Erythroblast (primary cell): ENCODE data around the gene MPZL1.

ENCODE experiments used
- GATA1 ChIP-seq: IDR thresholded peaks from 2 replicates; pipeline ENCODE4 v1.6.1; 2011; ENCODE audit warnings: low read depth, mild to moderate bottlenecking, control low read depth, low read length, moderate library complexity
- POLR2A ChIP-seq: IDR thresholded peaks from 2 replicates; pipeline ENCODE4 v1.6.1; 2011; ENCODE audit warnings: mild to moderate bottlenecking, low read length

GRCh38 chr1:167734841-167735240 lies 13.1 kb downstream of the MPZL1 start:
- TF ChIP-seq POLR2A (no peak), GATA1 (no peak)
